H1 (cell line): ENCODE measurements around the gene KCP. TPM values are rescaled to one million over a fixed set of nuclear protein-coding genes. Genes with fewer than 3 reads are reported as not detected.

Source experiments
- CHD2 ChIP-seq: IDR thresholded peaks from 2 replicates; pipeline ENCODE4 v1.6.1; 2012; ENCODE audit warnings: low read length, improper control_type of control experiment
- EGR1 ChIP-seq: IDR thresholded peaks from 2 replicates; pipeline ENCODE4 v1.6.1; 2011; ENCODE audit warnings: low read depth, low read length, borderline replicate concordance
- EZH2 ChIP-seq: fragments of 200-600 bp; sonication (generic); IDR thresholded peaks from 2 replicates; pipeline ENCODE4 v1.7.1; 2012; ENCODE audit warnings: low read depth, mild to moderate bottlenecking, moderate library complexity, low read length, inconsistent platforms; ENCODE audit not compliant: severe bottlenecking
- polyA plus RNA-seq, 7 experiments: library from polyadenylated mRNA; depleted of rRNA in 3 of 7; stranded (reverse) in 5 of 7; unstranded in 2 of 7; fragments of >200 nt in 5 of 7; fragments of 200-250 nt in 2 of 7; gene quantifications; 1 replicate in 5 of 7; 2 replicates in 1 of 7; 4 replicates in 1 of 7; pipeline versions ENCODE4 v1.2.1 to v1.2.3, GENCODE V29; 2011 to 2013; ENCODE audit warnings: missing spikeins in 2 of 7, mixed read lengths in 2 of 7
- total RNA-seq: library from RNA; stranded (reverse); fragmentation: NEBNext Ultra II Directional; extraction: Animal tissue kit (Norgen Biotek cat#: 25700); gene quantifications from 2 replicates; pipeline ENCODE4 v1.2.1, GENCODE V29; 2021
- TF ChIP-seq, protein P1 (sequence below): IDR thresholded peaks from 2 replicates; pipeline ENCODE4 v1.6.1; 2012; ENCODE audit warnings: inconsistent platforms

The KCP gene
- total and polyA plus RNA-seq, 2 of the 8 experiments (the other 6 are each of a cell fraction or from before 2014, with no cell fraction given), result 1.3 to 2.0 TPM

DNA sequence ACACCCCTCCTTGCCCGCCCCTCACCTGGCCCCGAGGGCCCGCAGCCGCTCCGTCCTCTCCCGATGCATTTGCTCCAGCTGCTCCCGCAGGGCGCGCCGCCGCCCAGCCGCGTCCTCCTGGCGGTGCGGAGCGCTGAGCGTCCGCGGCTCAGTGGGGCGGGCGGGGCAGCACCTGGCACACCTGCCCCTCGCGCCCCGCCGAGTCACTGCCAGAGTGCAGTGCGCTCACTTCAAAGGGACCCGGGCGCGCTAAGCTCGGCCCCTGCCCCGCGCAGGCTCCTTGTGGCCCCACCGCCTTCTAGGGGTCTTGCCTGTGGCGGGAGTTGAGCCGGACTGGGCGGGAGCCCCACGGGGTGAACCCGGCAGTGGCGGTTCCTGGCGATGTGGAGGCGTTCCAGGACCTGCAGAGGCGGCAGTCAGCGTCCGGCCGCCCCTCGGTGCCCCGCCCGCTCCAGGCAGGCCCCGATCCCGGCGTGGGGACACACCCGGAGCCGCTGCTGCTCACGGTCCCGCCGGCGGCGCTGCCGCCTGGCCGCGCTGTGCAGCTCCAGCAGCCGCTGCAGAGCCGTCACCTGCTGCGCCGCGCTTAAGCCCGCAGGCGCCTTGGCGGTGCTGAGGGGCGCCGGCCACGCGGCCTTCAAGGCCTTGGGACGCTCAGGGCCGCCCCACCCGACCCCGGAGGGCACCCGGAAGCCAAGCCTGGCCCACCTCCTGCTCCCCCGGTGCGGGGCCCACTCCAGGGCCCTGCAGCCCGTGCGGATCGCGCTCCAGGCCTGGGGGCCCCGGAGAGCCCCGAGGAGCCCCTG, 41.2 kb downstream of the KCP start (continued):
- TF ChIP-seq EGR1 (no peak), CHD2 (no peak), EZH2 (peak; percentile 34)
- TF ChIP-seq, protein P1, sequence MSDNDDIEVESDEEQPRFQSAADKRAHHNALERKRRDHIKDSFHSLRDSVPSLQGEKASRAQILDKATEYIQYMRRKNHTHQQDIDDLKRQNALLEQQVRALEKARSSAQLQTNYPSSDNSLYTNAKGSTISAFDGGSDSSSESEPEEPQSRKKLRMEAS, result peak; percentile 61
